Stomach (tissue), 9 donors: Measurements from ENCODE around the gene NOBOX. TPM values are rescaled to one million over a fixed set of nuclear protein-coding genes. Genes with fewer than 3 reads are reported as not detected.

ENCODE experiments used
- DNase-seq, 2 donors: peaks; one replicate each; pipeline versions ENCODE4 v3.0.0 to v3.0.0-alpha.2; 2013 to 2019
- H3K27ac ChIP-seq, 5 donors: fragments of 200-600 bp in 4 of 5; sonication (generic) in 4 of 5; one replicate each; pipeline ENCODE4 v1.5.1; 2013 to 2019; ENCODE audit warnings: mild to moderate bottlenecking in 1 of 5, moderate library complexity in 1 of 5
- H3K27me3 ChIP-seq, 3 donors: fragments of 200-600 bp; sonication (generic); one replicate each; pipeline ENCODE4 v1.5.1; 2017 to 2019; ENCODE audit warnings: mixed run types in 1 of 3
- H3K36me3 ChIP-seq, 4 donors: fragments of 200-600 bp; sonication (generic); 1 replicate in 3 of 4; 2 replicates in 1 of 4; pipeline ENCODE4 v1.5.1; 2016 to 2019
- H3K4me1 ChIP-seq, 4 donors: fragments of 200-600 bp; sonication (generic); one replicate each; pipeline ENCODE4 v1.5.1; 2016 to 2019
- H3K4me3 ChIP-seq, 4 donors: fragments of 200-600 bp; sonication (generic) in 3 of 4; one replicate each; pipeline ENCODE4 v1.5.1; 2016 to 2019; ENCODE audit warnings: mild to moderate bottlenecking in 1 of 4
- H3K9me3 ChIP-seq, 4 donors: fragments of 200-600 bp; sonication (generic); one replicate each; pipeline ENCODE4 v1.5.1; 2016 to 2019
- EP300 ChIP-seq: sonication (generic); formaldehyde crosslinking; IDR thresholded peaks from one replicate; pipeline ENCODE4 v1.6.1; 2017; ENCODE audit warnings: antibody characterized with exemption
- POLR2A ChIP-seq, 4 donors: fragments of 450-650 bp; IDR thresholded peaks; one replicate each; pipeline ENCODE4 v1.6.1; 2016; ENCODE audit warnings: antibody characterized with exemption in 4 of 4, control low read depth in 2 of 4, mild to moderate bottlenecking in 1 of 4, moderate library complexity in 1 of 4
- POLR2AphosphoS5 ChIP-seq, 3 donors: sonication (generic); formaldehyde crosslinking; IDR thresholded peaks; one replicate each; pipeline ENCODE4 v1.6.1; 2016; ENCODE audit warnings: antibody characterized with exemption in 3 of 3
- WGBS, 5 donors: extraction: QIAGEN DNeasy Blood & Tissue Kit in 3 of 5; methylation state at CpG; one replicate each; pipeline versions ENCODE4 v1.1.5 to v1.1.7; 2013 to 2018; 5-methylcytosine and 5-hydroxymethylcytosine counted together
- intact Hi-C: fragments of 100-400 bp; cut with DNase I; formaldehyde crosslinking; loops from one replicate; pipeline ENCODE4 v1.15.1; 2023; ENCODE audit warnings: low total_unique reads
- polyA plus RNA-seq, 3 donors: library from polyadenylated mRNA; stranded (reverse); fragments of 200-250 nt; gene quantifications; one replicate each; pipeline ENCODE4 v1.2.3, GENCODE V29; 2013
- total RNA-seq, 5 donors: library from RNA; depleted of rRNA; stranded (reverse); fragments of >200 nt; gene quantifications; one replicate each; pipeline versions ENCODE4 v1.1.0 to v1.2.3, GENCODE V29; 2014 to 2016
- TF ChIP-seq, protein P1 (sequence below), 7 experiments: fragments of 450-650 bp in 4 of 7; fragments of 200-600 bp in 3 of 7; sonication (generic) in 3 of 7; IDR thresholded peaks; one replicate each; pipeline ENCODE4 v1.5.1; 2016 to 2019; ENCODE audit warnings: antibody characterized with exemption in 7 of 7, control low read depth in 2 of 7, mild to moderate bottlenecking in 1 of 7
- donor health status: healthy with polysubstance abuse.
- donor health status: Bipolar disorder and iron deficiency.
- donor health status: healthy.

Gene NOBOX
- total and polyA plus RNA-seq, 8 donors, result not detected

GRCh38 chr7:144401490-144401889, 2.0 kb downstream of the NOBOX start:
- intact Hi-C loops, result no loop called here
- TF ChIP-seq, protein P1, sequence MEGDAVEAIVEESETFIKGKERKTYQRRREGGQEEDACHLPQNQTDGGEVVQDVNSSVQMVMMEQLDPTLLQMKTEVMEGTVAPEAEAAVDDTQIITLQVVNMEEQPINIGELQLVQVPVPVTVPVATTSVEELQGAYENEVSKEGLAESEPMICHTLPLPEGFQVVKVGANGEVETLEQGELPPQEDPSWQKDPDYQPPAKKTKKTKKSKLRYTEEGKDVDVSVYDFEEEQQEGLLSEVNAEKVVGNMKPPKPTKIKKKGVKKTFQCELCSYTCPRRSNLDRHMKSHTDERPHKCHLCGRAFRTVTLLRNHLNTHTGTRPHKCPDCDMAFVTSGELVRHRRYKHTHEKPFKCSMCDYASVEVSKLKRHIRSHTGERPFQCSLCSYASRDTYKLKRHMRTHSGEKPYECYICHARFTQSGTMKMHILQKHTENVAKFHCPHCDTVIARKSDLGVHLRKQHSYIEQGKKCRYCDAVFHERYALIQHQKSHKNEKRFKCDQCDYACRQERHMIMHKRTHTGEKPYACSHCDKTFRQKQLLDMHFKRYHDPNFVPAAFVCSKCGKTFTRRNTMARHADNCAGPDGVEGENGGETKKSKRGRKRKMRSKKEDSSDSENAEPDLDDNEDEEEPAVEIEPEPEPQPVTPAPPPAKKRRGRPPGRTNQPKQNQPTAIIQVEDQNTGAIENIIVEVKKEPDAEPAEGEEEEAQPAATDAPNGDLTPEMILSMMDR (IDR thresholded peaks at IDR 0.05), result no peak
- TF ChIP-seq POLR2AphosphoS5 (IDR thresholded peaks at IDR 0.05) (no peak), EP300 (no peak)
- WGBS, 5 donors, result 57 to 69% (median 62%) methylated on average over 5 of the region's 5 CpGs

GRCh38 chr7:144399946-144400345, 3.5 kb downstream of the NOBOX start:
- H3K27me3 ChIP-seq, result peaks cover 0 to 12% (median 0%) of the 10 kb centered on the region in 3 donors
- no peak overlapping the region for H3K4me3 ChIP-seq
- TF ChIP-seq POLR2AphosphoS5 (IDR thresholded peaks at IDR 0.05) (no peak), POLR2A (IDR thresholded peaks at IDR 0.05) (no peak)
- intact Hi-C loops, result no loop called here
- DNase-seq, result no peak
- H3K4me1 ChIP-seq, result no peaks in the 10 kb centered on the region
- WGBS, 5 donors, result 77 to 87% (median 83%) methylated on average over 11 of the region's 11 CpGs
- no peaks in the 10 kb centered on the region for H3K9me3 ChIP-seq
- no peak overlapping the region for H3K27ac ChIP-seq
- H3K36me3 ChIP-seq, result no peaks in the 10 kb centered on the region

More at GRCh38 chr7:144401490-144401889, 2.0 kb downstream of the NOBOX start:
- no peaks in the 10 kb centered on the region for H3K36me3 ChIP-seq
- DNase-seq, result no peak
- peaks cover 0 to 12% (median 0%) of the 10 kb centered on the region in 3 donors for H3K27me3 ChIP-seq
- no peaks in the 10 kb centered on the region for H3K4me1 ChIP-seq
- H3K9me3 ChIP-seq, result no peaks in the 10 kb centered on the region
- H3K27ac ChIP-seq, result no peak overlapping the region
- no peak overlapping the region for H3K4me3 ChIP-seq

GRCh38 chr7:144398911-144399310, 4.6 kb downstream of the NOBOX start:
- no peak overlapping the region for H3K4me3 ChIP-seq
- H3K9me3 ChIP-seq, result no peaks in the 10 kb centered on the region
- intact Hi-C loops, result no loop called here
- TF ChIP-seq, protein P1 (IDR thresholded peaks at IDR 0.05), result no peak
- TF ChIP-seq POLR2AphosphoS5 (IDR thresholded peaks at IDR 0.05) (no peak), EP300 (no peak), POLR2A (IDR thresholded peaks at IDR 0.05) (no peak)
- WGBS, 5 donors, result 66 to 85% (median 82%) methylated on average over 6 of the region's 6 CpGs
- H3K27ac ChIP-seq, result no peak overlapping the region
- DNase-seq, result no peak
- H3K27me3 ChIP-seq, result peaks cover 0 to 12% (median 0%) of the 10 kb centered on the region in 3 donors
- no peaks in the 10 kb centered on the region for H3K4me1 ChIP-seq
- H3K36me3 ChIP-seq, result no peaks in the 10 kb centered on the region

GRCh38 chr7:144398291-144398690, 5.2 kb downstream of the NOBOX start:
- 81 to 86% (median 85%) methylated on average over 9 of the region's 9 CpGs for WGBS, 5 donors
- Histone ChIP-seq H3K4me1 (no peaks in the 10 kb centered on the region), H3K9me3 (no peaks in the 10 kb centered on the region), H3K27me3 (peaks cover 0 to 12% (median 0%) of the 10 kb centered on the region in 3 donors), H3K36me3 (no peaks in the 10 kb centered on the region), H3K4me3 (no peak overlapping the region), H3K27ac (no peak overlapping the region)
- TF ChIP-seq, protein P1 (IDR thresholded peaks at IDR 0.05), result no peak
- TF ChIP-seq POLR2AphosphoS5 (IDR thresholded peaks at IDR 0.05) (no peak), EP300 (no peak), POLR2A (IDR thresholded peaks at IDR 0.05) (no peak)
- intact Hi-C loops, result no loop called here
- DNase-seq, result no peak

DNA sequence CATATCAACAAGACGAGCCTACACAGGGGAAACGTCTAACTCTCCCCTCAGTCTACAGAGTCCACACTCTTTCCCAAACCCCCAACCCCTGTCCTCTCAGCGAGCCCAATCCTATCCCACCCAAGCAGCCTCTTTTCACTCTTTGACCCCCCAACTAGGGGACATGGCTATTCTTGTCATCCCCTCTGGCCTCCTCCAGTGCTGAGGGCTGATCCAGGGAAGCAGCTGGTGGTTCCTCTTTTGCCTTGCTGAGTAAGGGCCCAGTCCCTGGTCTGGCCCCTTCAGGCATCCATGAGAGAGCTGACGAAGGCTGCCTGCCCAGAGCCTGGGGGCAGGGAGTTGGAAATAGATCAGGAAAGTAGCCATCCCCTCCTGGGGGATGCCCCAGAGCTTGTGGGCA, 6.4 kb downstream of the NOBOX start:
- peaks cover 0 to 10% (median 0%) of the 10 kb centered on the region in 3 donors for H3K27me3 ChIP-seq
- intact Hi-C loops, result no loop called here
- H3K4me3 ChIP-seq, result no peak overlapping the region
- no peaks in the 10 kb centered on the region for H3K9me3 ChIP-seq
- DNase-seq, result no peak
- H3K4me1 ChIP-seq, result peaks cover 0 to 2% (median under 1%) of the 10 kb centered on the region in 4 donors
- no peaks in the 10 kb centered on the region for H3K36me3 ChIP-seq
- WGBS, 5 donors, result 63 to 90% (median 67%) methylated on average over 4 of the region's 4 CpGs
- TF ChIP-seq POLR2A (IDR thresholded peaks at IDR 0.05) (no peak), EP300 (no peak), POLR2AphosphoS5 (IDR thresholded peaks at IDR 0.05) (no peak)
- TF ChIP-seq, protein P1 (IDR thresholded peaks at IDR 0.05), result no peak
- no peak overlapping the region for H3K27ac ChIP-seq
